Right lobe of liver (tissue), 4 donors: ENCODE data around the gene CCDC33.

Source experiments
- CTCF ChIP-seq, 4 donors: fragments of 200-600 bp in 3 of 4; fragments of 450-650 bp in 1 of 4; IDR thresholded peaks; one replicate each; pipeline versions ENCODE4 v1.5.1 to v1.8.0; 2016 to 2022; ENCODE audit warnings: antibody characterized with exemption in 4 of 4, mild to moderate bottlenecking in 2 of 4
- POLR2A ChIP-seq: fragments of 450-650 bp; IDR thresholded peaks from one replicate; pipeline ENCODE4 v1.6.1; 2017; ENCODE audit warnings: antibody characterized with exemption, mild to moderate bottlenecking
- donor health status: DM: no; HTN: no; CAD: no.
- donor health status: DM: no; HTN: no; CAD: no.
- donor health status: DM: no; HTN: yes; CAD: no.

- no peak for TF ChIP-seq CTCF (IDR thresholded peaks at IDR 0.05)
- TF ChIP-seq POLR2A = no peak
Observed at GRCh38 chr15:74253211-74253921, 17.2 kb downstream of the CCDC33 start.
